Fibroblast of lung (primary cell): ENCODE results near the gene LDHB.

ENCODE experiments used
- EZH2 ChIP-seq: IDR thresholded peaks from 2 replicates; pipeline ENCODE4 v1.5.1; 2012; ENCODE audit warnings: low read length, control low read depth, mild to moderate bottlenecking; ENCODE audit errors: missing control alignments
- TF ChIP-seq, protein P1 (sequence below), 2 donors: IDR thresholded peaks in 1 of 2; conservative IDR thresholded peaks in 1 of 2; 1 replicate in 1 of 2; 2 replicates in 1 of 2; pipeline ENCODE4 v1.5.1; 2011 to 2012; ENCODE audit warnings: low read length in 2 of 2, control low read depth in 1 of 2, inconsistent platforms in 1 of 2, low read depth in 1 of 2, mild to moderate bottlenecking in 1 of 2

- TF ChIP-seq EZH2: no peak
- TF ChIP-seq, protein P1, sequence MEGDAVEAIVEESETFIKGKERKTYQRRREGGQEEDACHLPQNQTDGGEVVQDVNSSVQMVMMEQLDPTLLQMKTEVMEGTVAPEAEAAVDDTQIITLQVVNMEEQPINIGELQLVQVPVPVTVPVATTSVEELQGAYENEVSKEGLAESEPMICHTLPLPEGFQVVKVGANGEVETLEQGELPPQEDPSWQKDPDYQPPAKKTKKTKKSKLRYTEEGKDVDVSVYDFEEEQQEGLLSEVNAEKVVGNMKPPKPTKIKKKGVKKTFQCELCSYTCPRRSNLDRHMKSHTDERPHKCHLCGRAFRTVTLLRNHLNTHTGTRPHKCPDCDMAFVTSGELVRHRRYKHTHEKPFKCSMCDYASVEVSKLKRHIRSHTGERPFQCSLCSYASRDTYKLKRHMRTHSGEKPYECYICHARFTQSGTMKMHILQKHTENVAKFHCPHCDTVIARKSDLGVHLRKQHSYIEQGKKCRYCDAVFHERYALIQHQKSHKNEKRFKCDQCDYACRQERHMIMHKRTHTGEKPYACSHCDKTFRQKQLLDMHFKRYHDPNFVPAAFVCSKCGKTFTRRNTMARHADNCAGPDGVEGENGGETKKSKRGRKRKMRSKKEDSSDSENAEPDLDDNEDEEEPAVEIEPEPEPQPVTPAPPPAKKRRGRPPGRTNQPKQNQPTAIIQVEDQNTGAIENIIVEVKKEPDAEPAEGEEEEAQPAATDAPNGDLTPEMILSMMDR (conservative IDR thresholded peaks at IDR 0.05 in 1 of 2, IDR thresholded peaks at IDR 0.05 in 1 of 2; ENCODE audit: low read depth in 1 of 2, low read length in 2 of 2): no peak
Measured at GRCh38 chr12:21659383-21659782, 1.7 kb upstream of the LDHB start.
